Brain microvascular endothelial cell (primary cell): Measurements from ENCODE around the gene TAS1R2.

Source experiments
- DNase-seq: peaks from one replicate; pipeline ENCODE4 v3.0.0-alpha.2; 2020
- H3K27ac ChIP-seq: fragments of 250-450 bp; sonication (Bioruptor Pico); 2 replicates; pipeline ENCODE4 v1.5.1; 2020; ENCODE audit warnings: mild to moderate bottlenecking, moderate library complexity
- H3K27me3 ChIP-seq: fragments of 250-450 bp; sonication (Bioruptor Pico); replicated peaks from 2 replicates; pipeline ENCODE4 v1.5.1; 2020; ENCODE audit warnings: mild to moderate bottlenecking
- H3K36me3 ChIP-seq: fragments of 250-450 bp; sonication (Bioruptor Pico); replicated peaks from 2 replicates; pipeline ENCODE4 v1.5.1; 2020; ENCODE audit warnings: mild to moderate bottlenecking
- H3K4me3 ChIP-seq: 2 replicates; pipeline ENCODE4 v1.5.1; 2011; ENCODE audit warnings: low read depth, mild to moderate bottlenecking, control low read depth, low read length, moderate library complexity
- in situ Hi-C: cut with HindIII; loops from 2 replicates; pipeline ENCODE4 v1.10.0; 2017; ENCODE audit warnings: low sequenced_read_pairs, low pct_ligation_motif_present
- TF ChIP-seq, protein P1 (sequence below): IDR thresholded peaks from 2 replicates; pipeline ENCODE4 v1.5.1; 2011; ENCODE audit warnings: low read depth, mild to moderate bottlenecking, moderate library complexity, low read length, control low read depth, inconsistent platforms; ENCODE audit errors: missing control alignments

TAS1R2 gene

GRCh38 chr1:18819986-18820790 lies 39.3 kb downstream of the TAS1R2 start:
- Histone ChIP-seq H3K27ac (no peak overlapping the region), H3K4me3 (no peak overlapping the region), H3K27me3 (peaks cover 11% of the 10 kb centered on the region), H3K36me3 (no peaks in the 10 kb centered on the region)
- TF ChIP-seq, protein P1, sequence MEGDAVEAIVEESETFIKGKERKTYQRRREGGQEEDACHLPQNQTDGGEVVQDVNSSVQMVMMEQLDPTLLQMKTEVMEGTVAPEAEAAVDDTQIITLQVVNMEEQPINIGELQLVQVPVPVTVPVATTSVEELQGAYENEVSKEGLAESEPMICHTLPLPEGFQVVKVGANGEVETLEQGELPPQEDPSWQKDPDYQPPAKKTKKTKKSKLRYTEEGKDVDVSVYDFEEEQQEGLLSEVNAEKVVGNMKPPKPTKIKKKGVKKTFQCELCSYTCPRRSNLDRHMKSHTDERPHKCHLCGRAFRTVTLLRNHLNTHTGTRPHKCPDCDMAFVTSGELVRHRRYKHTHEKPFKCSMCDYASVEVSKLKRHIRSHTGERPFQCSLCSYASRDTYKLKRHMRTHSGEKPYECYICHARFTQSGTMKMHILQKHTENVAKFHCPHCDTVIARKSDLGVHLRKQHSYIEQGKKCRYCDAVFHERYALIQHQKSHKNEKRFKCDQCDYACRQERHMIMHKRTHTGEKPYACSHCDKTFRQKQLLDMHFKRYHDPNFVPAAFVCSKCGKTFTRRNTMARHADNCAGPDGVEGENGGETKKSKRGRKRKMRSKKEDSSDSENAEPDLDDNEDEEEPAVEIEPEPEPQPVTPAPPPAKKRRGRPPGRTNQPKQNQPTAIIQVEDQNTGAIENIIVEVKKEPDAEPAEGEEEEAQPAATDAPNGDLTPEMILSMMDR = no peak
- in situ Hi-C loops = no loop called here
- no peak for DNase-seq

DNA sequence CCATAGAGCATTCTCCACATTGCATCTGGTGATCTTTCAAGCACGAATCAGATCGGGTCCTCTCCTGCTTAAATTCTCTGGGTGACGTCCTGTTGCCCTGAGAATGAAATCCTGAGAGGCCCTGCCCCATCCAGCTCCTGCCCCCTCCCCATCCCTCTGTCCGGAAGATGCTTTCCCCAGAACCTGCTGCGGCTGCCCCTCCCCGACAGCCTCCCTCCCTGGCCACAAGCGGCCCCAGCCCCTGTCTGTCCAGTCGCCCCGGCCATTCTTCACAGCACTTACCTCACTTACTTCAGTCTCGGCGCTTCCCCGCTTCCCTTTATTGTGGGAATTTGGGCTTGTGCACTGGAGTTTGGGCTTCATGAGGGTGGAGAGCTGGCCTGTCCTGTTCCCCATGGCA lies 40.3 kb downstream of the TAS1R2 start:
- H3K27me3 ChIP-seq = peaks cover 11% of the 10 kb centered on the region
- TF ChIP-seq, protein P1 = no peak
- DNase-seq = no peak
- in situ Hi-C loops = no loop called here
- no peak overlapping the region for H3K27ac ChIP-seq
- H3K4me3 ChIP-seq = no peak overlapping the region
- H3K36me3 ChIP-seq = no peaks in the 10 kb centered on the region

- H3K4me3 ChIP-seq = no peak overlapping the region
- peaks cover 11% of the 10 kb centered on the region for H3K27me3 ChIP-seq
- no peak for DNase-seq
- TF ChIP-seq, protein P1 = no peak
- no peak overlapping the region for H3K27ac ChIP-seq
- in situ Hi-C loops = no loop called here
- no peaks in the 10 kb centered on the region for H3K36me3 ChIP-seq
These were observed 41.5 kb downstream of the TAS1R2 start for GRCh38 chr1:18817795-18818435.

DNA sequence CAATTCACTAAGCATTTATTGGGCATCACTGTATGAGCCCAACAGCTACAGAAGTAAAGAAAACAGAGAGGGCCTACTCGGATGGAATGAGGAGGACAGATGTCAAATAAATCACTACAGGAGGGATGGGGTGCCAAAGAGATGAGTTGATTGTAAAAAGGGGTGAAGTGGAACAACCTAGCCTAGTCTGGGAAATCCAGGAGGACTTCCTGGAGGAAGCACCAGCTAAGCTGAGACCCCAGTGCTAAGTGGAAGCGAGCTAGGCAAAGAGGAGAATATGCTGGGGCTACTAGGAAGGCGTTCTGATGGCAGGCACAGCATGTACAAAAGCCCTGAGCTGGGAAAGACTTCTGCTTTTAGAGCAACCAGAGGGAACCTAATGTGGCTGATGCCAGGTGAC lies 42.1 kb downstream of the TAS1R2 start:
- TF ChIP-seq, protein P1 = no peak

DNA sequence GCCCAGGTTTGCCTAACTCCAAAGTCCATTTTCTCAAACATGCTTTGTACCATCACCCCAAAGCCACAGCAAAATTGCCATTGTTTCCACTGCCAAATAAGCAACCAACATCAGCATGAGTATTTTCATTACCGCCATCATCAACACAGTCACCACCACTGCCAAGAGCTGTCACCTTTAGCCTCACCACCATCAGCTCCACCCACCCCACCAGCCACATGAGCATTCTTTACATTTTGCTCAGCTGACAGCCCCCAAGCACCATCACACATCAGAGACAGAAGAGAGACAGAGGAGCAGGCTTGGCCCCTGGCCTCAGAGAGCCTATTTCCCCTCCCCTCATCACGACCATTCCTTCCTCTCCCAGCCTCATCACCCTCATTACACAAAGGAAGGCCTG lies 42.7 kb downstream of the TAS1R2 start:
- Histone ChIP-seq H3K4me3 (no peak overlapping the region), H3K36me3 (no peaks in the 10 kb centered on the region), H3K27me3 (peaks cover 11% of the 10 kb centered on the region), H3K27ac (no peak overlapping the region)
- in situ Hi-C loops = no loop called here
- TF ChIP-seq, protein P1 = no peak
- DNase-seq = no peak

More for the DNA sequence above, 42.1 kb downstream of the TAS1R2 start:
- H3K4me3 ChIP-seq = no peak overlapping the region
- peaks cover 11% of the 10 kb centered on the region for H3K27me3 ChIP-seq
- no peak for DNase-seq
- H3K36me3 ChIP-seq = no peaks in the 10 kb centered on the region
- no peak overlapping the region for H3K27ac ChIP-seq
- in situ Hi-C loops = no loop called here
